ENCODE results near the gene SMAD5. TPM values are rescaled to one million over a fixed set of nuclear protein-coding genes. Genes with fewer than 3 reads are reported as not detected.

Gene SMAD5
- total RNA-seq, 1 donor from 2014 or later = 40.1 TPM

DNA sequence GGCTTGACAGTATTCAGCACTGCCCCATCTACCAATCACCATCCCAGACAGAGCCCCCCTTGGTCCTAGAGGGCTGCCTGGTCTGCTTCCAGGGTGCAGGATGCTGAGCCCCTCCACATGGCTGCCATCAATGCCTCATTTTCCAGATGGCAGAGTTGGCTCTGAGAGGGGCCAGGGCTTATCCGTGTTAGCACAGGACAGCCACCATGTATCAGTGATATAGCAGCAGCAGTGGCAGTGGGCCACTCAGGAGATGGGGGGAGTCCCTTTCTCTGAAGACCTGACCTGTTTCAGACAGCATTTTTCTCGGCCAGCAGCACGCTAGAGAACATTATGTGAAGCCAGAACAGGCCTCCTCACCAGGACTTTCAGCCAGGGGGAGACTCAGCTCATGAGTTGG is 61.9 kb downstream of the SMAD5 start:
- no peaks in the 10 kb centered on the region for H3K36me3 ChIP-seq (ENCODE audit: control insufficient read depth, insufficient read depth, low read length)
- H3K4me3 ChIP-seq (ENCODE audit: low read depth, low read length) = no peak overlapping the region
- peaks cover 42% of the 10 kb centered on the region for H3K27me3 ChIP-seq (ENCODE audit: control insufficient read depth, insufficient read depth, low read length)
- DNase-seq (ENCODE audit: low read depth) = no peak
- TF ChIP-seq, protein P1, sequence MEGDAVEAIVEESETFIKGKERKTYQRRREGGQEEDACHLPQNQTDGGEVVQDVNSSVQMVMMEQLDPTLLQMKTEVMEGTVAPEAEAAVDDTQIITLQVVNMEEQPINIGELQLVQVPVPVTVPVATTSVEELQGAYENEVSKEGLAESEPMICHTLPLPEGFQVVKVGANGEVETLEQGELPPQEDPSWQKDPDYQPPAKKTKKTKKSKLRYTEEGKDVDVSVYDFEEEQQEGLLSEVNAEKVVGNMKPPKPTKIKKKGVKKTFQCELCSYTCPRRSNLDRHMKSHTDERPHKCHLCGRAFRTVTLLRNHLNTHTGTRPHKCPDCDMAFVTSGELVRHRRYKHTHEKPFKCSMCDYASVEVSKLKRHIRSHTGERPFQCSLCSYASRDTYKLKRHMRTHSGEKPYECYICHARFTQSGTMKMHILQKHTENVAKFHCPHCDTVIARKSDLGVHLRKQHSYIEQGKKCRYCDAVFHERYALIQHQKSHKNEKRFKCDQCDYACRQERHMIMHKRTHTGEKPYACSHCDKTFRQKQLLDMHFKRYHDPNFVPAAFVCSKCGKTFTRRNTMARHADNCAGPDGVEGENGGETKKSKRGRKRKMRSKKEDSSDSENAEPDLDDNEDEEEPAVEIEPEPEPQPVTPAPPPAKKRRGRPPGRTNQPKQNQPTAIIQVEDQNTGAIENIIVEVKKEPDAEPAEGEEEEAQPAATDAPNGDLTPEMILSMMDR (IDR thresholded peaks at IDR 0.05; ENCODE audit: insufficient read depth, low read length, poor library complexity, severe bottlenecking) = no peak

DNA sequence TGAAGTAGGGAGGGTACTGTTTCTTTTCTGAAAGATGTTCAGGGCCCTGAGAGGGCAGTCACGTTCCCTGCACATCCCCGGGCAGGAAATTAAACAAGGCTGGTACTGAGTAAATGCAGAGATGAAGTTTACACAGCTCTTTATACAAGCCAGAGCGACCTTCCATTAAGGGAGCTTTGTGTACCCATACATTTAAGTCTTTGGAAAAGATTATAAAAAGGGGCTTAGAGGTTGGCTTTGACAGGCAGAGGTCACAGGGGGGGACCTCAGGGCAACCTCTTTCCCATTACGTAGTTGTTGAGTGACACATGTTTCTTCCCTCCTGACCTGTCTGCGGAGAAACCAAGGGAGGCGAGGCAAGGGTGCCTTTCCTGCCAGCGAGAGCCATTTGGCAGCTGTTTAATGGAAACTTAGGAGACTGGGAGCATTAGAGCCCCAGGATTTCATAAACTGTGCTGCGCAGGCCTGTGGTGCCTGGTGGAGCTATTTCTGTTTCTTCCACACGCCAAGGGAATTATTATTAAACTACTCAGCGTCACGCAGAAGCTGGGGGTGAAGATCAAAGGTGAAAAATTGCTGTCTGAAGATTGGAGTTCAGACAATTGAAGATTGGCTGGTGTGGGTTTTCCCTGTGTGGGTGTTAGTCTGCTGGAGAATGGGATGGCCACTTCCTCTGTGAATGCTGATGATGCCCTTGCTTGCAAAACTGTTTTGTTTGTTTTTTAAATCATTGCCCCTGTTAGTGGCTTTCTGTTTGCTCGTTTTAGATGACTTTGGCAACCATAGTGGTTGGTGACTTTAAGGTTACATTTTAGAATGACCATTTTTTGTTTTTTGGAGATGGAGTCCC is 63.6 kb downstream of the SMAD5 start:
- DNase-seq (ENCODE audit: low read depth) = no peak
- Histone ChIP-seq H3K27me3 (ENCODE audit: control insufficient read depth, insufficient read depth, low read length) (peaks cover 41% of the 10 kb centered on the region), H3K36me3 (ENCODE audit: control insufficient read depth, insufficient read depth, low read length) (no peaks in the 10 kb centered on the region), H3K4me3 (ENCODE audit: low read depth, low read length) (no peak overlapping the region)
- TF ChIP-seq, protein P1 (IDR thresholded peaks at IDR 0.05; ENCODE audit: insufficient read depth, low read length, poor library complexity, severe bottlenecking) = no peak

DNA sequence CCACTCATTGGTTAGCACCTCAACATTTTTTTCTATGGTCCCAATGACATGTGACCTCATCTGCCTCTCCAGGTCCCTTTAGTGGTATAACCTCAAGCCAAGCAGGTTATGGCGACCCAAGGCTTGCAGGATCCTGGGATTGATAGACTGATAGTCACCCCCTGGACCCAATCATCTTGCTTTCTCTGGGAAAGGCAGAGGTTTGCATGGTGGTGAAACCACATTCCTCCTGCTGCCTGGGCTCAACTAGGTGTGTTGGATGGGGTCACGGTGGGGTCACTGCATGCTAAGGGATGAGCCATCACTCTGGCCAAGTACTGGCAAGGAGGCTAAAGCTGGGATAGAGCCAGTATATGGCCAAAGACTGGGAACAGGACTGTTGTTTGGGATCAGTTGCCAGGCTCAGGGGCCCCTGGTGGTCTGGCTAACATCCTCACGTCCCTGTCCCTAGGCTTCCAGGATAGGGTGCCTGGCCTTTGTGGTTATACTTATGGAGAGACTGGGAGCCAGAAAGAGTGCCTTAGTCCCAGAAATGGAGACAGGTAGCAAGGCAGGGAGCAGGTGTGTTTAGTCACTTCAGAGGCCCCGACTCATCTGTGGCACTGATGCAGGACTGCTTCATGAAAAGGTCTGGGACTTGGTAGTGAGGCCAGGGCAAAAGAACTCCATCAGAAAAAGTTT is 65.0 kb downstream of the SMAD5 start:
- Histone ChIP-seq H3K4me3 (ENCODE audit: low read depth, low read length) (no peak overlapping the region), H3K27me3 (ENCODE audit: control insufficient read depth, insufficient read depth, low read length) (peaks cover 27% of the 10 kb centered on the region), H3K36me3 (ENCODE audit: control insufficient read depth, insufficient read depth, low read length) (no peaks in the 10 kb centered on the region)
- no peak for DNase-seq (ENCODE audit: low read depth)
- TF ChIP-seq, protein P1 (IDR thresholded peaks at IDR 0.05; ENCODE audit: insufficient read depth, low read length, poor library complexity, severe bottlenecking) = no peak

DNA sequence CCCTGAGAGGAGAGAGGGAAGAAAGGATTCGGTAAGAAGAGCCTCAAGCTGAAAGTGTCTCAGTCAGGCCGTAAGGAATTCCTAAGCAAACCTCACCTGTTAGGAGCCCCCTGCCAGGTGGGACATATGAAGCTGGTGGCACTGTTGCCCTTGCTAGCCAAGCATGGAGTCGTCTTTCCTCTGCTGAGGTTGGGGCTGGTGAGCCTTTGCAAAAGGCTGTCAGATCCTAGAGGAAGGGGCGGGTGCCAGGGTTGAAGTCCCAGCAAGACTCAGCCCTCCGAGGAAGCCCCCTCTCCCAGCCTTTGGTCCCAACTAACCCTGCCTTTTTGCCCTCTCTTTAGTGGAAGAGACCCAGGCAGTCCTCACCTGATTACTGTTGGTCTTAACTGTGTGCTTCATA is 65.8 kb downstream of the SMAD5 start:
- Histone ChIP-seq H3K27me3 (ENCODE audit: control insufficient read depth, insufficient read depth, low read length) (peaks cover 18% of the 10 kb centered on the region), H3K4me3 (ENCODE audit: low read depth, low read length) (no peak overlapping the region), H3K36me3 (ENCODE audit: control insufficient read depth, insufficient read depth, low read length) (no peaks in the 10 kb centered on the region)
- TF ChIP-seq, protein P1 (IDR thresholded peaks at IDR 0.05; ENCODE audit: insufficient read depth, low read length, poor library complexity, severe bottlenecking) = no peak
- no peak for DNase-seq (ENCODE audit: low read depth)

DNA sequence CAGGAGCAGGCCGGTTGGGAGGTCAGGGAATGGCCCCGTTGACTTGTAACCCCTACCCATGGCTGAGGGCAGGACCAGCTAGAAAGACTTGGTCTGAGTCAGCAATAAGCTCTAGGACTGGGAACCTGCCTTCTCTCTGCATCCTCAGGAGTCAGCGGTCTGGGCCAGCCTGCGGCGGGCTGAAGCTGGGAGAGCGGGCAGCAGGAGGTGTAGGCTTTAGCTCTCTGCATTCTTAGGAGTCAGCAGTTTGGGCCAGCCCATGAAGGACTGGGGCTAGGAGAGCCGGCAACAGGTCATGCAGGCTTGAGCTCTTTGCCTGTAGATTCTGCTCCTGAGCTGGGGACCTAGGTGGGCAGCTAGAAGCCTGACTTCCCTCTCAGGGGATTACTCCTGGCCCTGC is 66.8 kb downstream of the SMAD5 start:
- TF ChIP-seq, protein P1 (IDR thresholded peaks at IDR 0.05; ENCODE audit: insufficient read depth, low read length, poor library complexity, severe bottlenecking) = no peak
- DNase-seq (ENCODE audit: low read depth) = no peak

More for the DNA sequence above, 66.8 kb downstream of the SMAD5 start:
- Histone ChIP-seq H3K27me3 (ENCODE audit: control insufficient read depth, insufficient read depth, low read length) (peaks cover 11% of the 10 kb centered on the region), H3K36me3 (ENCODE audit: control insufficient read depth, insufficient read depth, low read length) (no peaks in the 10 kb centered on the region), H3K4me3 (ENCODE audit: low read depth, low read length) (no peak overlapping the region)
